GM21737 (cell line): ENCODE measurements around the gene AJM1.
"Not testable (repeated sequence)": the region's sequence is repeated elsewhere in the genome, so short reads cannot be mapped to it uniquely, and the experiment has no call there.

ENCODE experiments used
- ATAC-seq: cut with Tn5 transposase; IDR thresholded peaks from one replicate; pipeline ENCODE4 v1.9.1; 2021; ENCODE audit warnings: mild to moderate bottlenecking, moderate library complexity; ENCODE audit not compliant: unreplicated experiment

Gene AJM1

DNA sequence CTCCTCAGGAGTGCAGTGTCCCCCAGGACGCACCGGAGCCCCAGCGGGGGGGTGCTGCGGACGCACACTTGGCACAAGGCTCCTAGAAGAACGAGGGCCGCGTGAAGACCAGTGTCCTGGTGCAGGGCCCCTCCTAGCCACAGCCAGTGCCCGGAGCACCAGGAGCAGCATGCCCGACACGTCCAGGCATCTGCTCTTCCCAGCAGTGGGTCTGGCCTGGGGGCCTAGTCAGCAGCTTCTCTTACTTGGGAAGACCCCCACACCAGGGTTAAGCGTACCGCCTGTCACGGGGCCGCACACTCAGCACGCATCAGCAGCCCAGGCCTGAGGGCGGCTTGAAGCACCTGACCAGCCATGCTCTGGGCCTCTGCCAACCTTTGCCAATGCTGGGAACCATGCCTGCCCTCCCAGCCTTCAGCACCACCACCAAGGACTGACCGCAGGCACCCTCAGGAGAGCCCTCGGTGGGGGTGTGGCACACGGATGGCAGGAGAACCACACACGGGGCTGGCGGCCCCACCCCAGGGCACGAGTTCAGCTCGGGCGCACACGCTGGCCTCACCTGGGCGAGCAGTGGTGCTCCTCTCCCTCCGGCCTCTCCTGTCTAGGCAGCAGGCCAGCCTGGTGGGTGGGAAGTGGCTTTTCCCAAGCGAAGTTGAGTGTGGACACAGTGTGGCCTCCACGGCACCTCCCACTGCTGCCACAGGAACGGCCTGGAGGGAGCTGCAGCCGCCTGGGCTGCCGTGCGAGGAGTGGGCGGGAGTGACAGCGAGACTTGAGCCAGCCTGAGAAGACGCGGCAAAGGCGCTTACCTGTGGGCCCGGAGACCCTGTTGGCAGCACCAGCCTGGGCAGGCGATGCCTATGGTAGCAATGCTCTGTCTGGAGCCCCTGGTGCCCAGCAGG lies 12.0 kb upstream of the AJM1 start:
- ATAC-seq, result no peak

DNA sequence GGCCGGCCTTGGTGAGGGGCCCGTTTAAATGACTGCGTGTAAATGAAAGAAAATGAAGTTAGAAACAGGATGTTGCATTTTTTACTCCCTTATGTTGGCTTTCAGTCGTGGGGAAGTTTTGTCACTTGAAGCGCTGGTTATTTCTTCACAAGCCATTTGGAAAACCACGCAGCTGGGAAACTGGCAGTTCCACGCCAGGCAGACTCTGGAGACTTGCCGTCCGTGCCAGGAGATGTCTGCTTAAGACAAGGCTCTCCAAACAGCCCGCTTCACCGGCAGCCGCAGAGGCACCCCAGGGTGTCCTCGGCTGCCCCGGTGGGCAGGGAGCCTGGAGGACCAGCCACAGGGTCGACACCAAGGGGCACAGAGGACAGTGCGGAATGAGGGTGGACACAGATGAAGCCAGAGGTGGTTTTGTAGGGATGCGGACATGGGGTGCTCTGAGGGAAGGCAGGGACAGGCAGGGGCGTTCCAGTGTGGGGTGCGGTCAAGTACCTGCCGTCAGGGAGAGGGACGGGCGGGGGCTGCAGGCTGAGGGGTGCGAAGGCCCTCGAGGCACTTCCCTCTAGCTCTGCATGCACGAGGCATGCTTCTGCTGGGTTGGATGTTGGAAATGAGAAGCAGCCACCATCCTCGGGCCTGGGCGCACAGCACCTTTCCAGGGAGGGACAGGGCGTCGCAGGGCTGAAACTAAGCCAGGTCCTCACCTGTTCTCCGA lies 11.1 kb upstream of the AJM1 start:
- no peak for ATAC-seq

DNA sequence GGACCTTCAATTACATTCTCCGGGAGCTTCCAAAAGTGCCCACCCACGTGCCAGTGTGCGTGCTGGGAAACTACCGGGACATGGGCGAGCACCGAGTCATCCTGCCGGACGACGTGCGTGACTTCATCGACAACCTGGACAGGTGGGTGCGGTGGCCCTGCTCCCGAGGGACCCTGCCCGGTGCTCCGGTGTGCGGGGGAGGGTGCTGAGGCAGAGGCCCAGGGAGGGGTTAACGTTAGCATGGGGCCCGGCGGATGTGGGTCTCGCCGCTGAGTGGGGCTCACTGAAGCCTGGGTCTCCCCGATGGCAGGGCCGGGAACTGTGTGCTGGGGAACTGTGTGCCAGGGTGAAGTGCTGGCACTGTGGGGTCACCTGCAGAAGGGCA lies 10.6 kb upstream of the AJM1 start:
- ATAC-seq, result no peak

DNA sequence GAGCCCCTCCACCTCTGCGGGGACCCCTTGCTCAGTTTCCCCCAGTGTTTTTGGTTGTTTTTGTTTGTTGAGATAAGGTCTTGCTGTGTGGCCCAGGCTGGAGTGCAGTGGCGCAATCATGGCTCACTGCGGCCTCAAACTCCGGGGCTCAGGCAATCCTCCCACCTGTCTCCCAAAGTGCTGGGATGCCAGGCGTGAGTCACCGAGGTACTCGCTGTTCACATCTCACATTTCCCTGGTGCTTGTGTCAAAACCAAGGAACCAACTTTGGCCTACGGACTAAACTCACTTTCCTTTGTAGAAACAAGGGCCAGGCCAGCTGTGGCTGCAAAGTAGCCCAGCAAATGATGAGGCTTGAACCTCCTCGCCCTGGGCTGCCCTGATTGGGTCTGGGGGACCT lies 9.7 kb upstream of the AJM1 start:
- ATAC-seq, result no peak

DNA sequence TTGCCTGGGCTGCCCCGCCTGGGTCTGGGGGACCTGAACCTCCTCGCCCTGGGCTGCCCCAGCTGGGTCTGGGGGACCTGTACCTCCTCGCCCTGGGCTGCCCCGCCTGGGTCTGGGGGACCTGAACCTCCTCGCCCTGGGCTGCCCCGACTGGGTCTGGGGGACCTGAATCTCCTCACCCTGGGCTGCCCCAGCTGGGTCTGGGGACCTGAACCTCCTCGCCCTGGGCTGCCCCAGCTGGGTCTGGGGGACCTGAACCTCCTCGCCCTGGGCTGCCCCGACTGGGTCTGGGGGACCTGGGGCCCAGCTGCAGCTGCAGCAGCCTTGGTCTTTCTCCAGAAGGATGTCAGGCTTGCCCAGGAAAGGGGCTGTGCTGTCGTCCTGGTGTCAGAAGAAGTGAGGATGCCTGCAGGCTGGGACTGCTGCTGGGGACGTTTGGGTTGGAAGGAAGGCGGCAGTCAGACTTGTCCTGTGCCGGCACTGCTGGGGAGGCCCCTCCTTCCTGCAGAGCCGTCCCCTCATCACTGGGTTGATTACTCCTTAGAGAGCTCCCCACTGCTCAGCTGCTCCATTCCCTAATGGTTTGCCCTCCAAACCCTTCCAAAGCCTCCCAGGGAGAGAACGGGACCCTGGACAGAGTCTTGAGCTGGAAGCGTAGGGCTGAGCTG lies 8.8 kb upstream of the AJM1 start:
- not testable (repeated sequence) for ATAC-seq

DNA sequence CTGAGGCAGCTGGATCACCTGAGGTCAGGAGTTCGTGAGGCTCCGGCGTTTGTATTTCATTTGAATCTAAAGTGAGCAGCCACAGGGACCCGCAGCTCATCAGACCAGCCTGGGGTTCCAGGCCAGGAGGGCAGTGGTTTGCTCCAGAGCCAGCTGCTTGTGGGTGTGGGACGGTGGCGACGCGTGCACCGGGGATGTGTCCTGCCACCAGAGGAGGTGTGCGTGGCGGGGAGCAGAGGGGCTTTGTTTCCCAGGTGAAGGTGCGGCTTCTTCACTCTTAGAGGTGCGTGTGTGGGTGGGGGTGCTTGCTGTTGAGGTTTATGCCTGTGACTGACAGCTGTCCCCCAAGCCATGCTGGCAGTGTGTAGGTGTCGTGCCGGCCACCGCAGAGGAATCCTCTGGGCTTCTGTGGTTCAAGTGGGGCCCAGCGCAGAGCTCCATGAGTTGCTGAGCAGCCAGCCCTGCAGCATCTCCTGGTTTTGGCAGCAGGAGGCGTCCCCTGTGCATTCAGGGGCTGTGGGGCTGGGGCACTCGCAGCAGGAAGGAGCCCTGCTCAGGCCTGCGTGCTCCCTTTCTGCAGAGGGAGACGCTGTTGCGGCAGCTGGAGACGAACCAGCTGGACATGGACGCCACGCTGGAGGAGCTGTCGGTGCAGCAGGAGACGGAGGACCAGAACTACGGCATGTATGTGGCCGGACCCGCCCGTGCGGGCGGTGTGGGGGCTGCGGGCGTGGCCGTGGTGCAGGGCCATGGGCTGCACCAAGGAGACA lies 6.9 kb upstream of the AJM1 start:
- no peak for ATAC-seq

DNA sequence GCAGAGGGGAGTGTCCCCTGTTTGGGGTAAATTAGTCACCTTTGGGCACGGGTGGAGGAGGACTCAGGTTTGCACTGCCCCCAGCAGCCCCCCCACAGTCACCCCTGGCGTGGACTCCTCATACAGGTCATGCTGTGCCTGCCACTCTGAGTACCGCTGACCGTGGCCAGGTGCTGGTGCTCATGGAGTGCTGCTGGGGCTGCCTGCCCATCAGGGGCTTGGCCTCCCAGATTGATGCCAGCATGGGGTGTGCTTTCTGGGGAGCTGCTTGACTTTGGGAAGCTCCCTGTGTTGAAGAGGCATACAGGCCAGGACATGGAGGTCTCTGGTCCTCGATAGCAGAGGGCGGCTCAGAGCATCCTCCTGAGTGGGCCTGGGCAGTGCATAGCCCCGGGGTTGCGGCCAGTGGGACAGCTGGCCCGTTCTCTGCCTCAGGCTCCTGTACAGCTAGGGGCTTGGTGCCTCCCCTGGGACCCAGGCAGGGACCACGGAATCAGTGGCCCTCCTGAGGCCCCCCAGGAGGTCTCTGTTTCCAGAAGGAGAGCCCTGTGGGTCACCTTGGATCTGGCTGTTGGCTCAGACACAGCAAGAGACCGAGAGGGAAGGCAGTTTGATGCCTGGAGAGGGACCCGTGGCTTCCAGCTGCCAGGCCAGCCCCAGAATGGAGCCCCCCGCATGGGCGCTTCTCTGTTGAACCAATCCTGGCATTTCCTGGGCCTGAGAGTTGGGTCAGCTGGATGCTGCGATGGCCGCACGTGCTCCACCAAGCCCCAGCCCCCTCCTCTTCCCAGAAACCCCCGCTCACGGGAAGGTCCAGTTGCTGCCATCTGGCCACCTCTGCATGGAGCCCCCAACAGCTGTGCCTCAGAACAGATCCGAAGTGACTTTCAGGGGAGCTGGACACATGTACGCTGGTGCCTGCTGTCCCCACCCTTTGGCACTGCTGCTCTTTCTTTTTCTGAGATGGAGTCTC lies 6.1 kb upstream of the AJM1 start:
- ATAC-seq, result no peak

DNA sequence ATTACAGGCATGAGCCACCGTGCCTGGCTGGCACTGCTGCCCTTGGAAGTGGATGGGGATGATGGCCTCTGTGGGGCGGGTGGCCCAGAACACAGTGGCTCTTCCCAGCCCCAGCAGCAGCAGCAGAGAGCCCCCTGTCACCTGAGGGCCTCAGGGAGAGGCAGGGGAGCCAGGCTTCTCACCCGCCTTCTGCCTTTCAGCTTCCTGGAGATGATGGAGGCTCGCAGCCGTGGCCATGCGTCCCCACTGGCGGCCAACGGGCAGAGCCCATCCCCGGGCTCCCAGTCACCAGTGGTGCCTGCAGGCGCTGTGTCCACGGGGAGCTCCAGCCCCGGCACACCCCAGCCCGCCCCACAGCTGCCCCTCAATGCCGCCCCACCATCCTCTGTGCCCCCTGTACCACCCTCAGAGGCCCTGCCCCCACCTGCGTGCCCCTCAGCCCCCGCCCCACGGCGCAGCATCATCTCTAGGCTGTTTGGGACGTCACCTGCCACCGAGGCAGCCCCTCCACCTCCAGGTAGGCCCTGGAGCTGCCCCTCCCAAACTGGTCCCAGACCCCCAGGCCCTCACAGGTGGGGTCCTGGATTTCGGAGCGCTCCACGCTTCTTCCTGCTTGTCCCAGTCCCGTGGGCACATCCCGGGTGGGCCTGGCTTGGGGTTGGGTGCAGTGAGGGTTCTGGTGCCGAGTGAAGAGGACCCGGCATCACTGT lies 5.0 kb upstream of the AJM1 start:
- no peak for ATAC-seq

DNA sequence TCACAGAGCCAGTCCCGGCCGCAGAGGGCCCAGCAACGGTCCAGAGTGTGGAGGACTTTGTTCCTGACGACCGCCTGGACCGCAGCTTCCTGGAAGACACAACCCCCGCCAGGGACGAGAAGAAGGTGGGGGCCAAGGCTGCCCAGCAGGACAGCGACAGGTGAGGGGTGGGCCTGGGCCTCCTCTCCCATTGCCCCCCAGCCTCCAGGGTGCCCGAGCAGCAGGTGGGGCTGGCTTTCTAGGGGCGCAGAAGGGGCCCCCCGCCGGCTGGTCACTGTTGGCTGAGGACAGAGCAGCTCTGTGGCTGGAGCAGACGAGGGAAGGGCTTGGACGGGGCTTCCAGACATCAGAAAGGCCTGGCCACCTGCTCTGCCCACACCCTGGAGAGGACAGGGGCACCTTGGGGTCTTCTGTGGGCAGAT lies 4.4 kb upstream of the AJM1 start:
- ATAC-seq, result not testable (repeated sequence)

DNA sequence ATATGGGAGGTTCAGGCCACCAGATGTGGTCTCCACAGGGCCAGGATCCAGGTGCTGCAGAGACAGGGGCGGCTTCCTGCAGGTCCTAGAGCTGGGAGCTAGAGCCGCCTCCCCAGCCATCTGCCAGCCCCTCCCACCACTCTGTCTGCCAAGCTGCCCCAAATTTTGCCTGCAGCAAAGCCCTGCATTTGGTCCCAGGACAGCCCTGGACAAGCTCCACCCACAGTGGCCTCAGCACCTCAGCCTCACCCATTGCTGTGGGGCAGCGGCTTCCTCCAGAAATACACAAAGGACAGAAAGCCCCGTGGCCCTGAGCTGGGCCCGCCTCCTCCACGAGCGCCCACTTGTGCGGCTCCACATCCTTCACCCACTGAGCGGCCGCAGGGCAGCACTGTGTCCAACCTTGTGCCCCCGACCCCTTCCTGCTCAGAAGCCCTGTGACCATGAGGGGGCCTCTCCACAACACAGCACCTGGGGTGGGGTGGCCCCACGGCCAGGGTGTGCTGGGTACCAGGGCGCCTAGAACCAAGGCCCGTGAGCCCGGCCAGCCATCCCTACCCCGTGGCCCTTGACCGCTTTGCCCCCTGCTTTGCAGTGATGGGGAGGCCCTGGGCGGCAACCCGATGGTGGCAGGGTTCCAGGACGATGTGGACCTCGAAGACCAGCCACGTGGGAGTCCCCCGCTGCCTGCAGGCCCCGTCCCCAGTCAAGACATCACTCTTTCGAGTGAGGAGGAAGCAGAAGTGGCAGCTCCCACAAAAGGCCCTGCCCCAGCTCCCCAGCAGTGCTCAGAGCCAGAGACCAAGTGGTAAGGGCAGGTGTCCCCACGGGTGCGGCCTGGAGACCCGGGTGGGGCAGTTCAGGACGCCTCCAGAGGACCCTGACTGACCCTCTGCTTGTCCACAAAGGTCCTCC lies 3.7 kb upstream of the AJM1 start:
- ATAC-seq, result no peak

DNA sequence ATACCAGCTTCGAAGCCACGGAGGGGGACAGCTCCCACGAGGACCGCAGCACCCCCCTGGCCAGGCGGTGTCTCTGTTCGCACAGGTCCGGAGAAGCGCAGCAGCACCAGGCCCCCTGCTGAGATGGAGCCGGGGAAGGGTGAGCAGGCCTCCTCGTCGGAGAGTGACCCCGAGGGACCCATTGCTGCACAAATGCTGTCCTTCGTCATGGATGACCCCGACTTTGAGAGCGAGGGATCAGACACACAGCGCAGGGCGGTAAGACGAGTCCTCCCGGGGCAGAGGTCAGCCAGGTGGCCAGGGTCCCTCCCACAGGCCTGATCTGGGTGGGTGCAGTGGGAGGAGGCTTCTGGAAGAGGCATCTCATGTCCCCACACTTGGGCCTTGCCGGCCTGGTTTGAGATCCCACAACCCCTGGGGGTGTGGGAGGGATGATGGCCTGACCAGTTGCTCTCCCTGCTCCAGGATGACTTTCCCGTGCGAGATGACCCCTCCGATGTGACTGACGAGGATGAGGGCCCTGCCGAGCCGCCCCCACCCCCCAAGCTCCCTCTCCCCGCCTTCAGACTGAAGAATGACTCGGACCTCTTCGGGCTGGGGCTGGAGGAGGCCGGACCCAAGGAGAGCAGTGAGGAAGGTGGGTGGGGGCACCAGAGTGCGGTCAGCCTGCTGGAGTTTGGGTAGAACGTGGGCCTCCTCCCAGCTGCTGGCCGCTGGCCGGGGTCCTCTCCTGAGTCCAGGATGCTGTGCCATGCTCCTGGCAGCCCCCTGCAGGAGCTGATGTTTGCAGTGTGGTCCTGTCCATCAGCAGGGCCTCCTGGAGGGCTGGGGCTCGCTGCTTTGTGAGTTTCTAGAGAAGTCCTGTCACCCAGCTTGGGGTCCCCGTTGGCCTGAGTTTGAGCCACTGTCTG lies 2.8 kb upstream of the AJM1 start:
- ATAC-seq, result no peak

DNA sequence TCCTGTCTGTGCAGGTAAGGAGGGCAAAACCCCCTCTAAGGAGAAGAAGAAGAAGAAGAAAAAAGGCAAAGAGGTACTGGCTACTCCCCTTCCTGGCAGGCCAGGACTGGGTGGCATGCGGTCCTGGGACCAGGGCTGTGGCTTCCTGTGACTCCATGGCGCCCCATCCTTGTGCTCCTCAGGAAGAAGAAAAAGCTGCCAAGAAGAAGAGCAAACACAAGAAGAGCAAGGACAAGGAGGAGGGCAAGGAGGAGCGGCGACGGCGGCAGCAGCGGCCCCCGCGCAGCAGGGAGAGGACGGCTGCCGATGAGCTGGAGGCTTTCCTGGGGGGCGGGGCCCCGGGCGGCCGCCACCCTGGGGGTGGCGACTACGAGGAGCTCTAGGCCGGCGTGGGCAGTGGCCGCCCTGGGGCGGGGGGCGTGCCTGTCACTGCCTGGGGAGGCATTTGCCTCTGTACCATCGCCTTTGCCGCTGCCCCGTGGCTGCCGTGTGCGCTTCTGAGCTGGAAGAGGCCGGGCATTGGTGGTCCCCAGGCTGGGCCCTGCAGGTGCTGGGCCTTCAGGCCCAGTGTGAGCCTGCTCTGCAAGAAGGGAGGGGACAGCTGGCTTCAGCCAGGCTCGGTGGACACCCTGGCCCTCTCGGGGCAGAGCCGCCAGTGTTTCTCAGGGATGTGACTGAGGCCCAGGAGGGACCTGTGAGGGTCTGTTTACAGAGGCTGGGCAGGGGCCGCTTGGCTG lies 2.0 kb upstream of the AJM1 start:
- ATAC-seq, result no peak

DNA sequence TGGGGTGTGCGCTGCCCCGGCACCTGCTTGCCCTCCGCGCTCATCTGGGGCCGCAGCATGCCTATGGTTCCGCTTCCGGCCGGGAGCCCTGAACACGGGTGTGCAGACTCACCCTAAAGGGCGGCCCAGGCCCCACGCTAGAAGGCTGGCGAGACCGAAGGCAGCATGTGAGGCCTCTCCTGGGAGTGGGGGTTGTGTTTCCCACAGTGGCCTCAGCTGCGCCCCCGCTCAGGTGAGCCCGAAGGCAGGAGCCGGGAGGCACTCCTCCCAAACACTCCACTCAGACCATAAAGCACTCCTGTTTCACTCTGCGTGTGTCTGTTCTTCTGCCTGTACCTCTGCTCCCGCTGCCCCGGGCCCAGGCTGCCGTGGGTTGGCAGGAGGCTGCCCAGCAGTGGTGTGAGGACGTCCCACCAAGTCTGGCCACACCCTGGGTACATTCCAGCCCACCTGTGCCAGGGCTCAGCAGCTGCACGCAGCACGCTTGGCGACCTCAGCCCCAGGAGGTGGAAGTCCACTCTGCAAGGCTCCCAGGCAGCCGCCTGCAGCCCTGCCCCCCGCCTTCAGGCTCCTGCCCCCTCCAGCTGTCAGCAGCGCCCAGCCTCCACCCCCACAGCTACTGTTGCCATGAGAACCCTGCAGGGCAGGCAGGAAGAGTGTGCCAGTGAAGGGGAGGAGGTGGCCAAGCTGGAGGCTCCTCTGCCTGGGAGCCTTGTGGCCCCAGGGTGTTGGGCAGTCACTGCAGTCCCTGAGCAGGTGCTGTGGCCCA lies 1.2 kb upstream of the AJM1 start:
- ATAC-seq, result no peak

DNA sequence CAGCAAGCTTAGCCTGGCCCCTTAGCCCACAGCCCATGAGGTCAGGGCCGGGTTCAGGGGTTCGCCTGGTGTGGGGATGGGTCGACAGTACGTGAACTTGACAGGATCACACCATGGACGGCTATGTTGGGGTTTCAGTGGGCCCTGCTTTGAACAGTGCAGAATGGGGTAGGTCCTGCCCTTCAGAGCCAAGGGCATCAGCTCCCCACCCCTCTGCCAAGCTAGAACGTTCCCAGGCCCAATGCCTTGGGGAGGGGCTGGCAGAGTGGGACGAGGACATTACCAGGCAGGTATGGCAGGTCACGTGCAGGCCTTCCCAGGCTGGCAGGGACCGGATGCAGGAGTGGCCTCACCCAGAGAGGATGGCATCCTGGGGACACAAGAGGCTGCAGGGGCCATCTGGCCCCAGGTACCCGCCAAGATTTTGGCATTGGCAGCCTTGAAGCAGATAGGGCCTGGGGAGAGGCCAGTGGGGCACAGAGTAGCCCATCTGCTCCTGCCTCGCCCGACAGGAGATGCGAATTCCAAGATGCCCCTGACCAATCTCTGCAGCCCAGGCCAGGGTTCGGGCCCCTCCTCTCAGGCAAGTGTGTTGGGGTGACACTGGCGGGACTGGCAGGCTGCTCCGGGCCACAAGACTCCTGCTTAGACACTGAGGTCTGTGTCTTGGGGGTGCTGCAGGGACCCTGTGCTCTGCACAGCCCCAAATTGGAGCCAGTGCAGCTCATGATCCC lies 465 bp upstream of the AJM1 start:
- not testable (repeated sequence) for ATAC-seq
